SJSA1 (cell line): ENCODE measurements around the gene AQP1. TPM values are rescaled to one million over a fixed set of nuclear protein-coding genes. Genes with fewer than 3 reads are reported as not detected.
A peak's percentile ranks its signal among the peaks of the same experiment; 100 is the strongest.

Experiments used
- DNase-seq, 2 experiments: peaks; one replicate each; pipeline ENCODE4 v3.0.0-alpha.2; 2015 to 2020; ENCODE audit warnings: low spot score in 2 of 2, low read depth in 1 of 2
- H3K27ac ChIP-seq: fragments of 250-450 bp; sonication (Bioruptor Pico); 2 replicates; pipeline ENCODE4 v1.5.1; 2020; ENCODE audit warnings: mild to moderate bottlenecking, moderate library complexity
- H3K27me3 ChIP-seq: fragments of 250-450 bp; sonication (Bioruptor Pico); replicated peaks from 2 replicates; pipeline ENCODE4 v1.5.1; 2020; ENCODE audit warnings: mild to moderate bottlenecking, moderate library complexity
- H3K36me3 ChIP-seq: fragments of 250-450 bp; sonication (Bioruptor Pico); 2 replicates; pipeline ENCODE4 v1.5.1; 2020; ENCODE audit warnings: mild to moderate bottlenecking
- H3K4me1 ChIP-seq: fragments of 250-450 bp; sonication (Bioruptor Pico); replicated peaks from 2 replicates; pipeline ENCODE4 v1.6.1; 2021; ENCODE audit warnings: mild to moderate bottlenecking
- H3K4me3 ChIP-seq: fragments of 250-450 bp; sonication (Bioruptor Pico); 2 replicates; pipeline ENCODE4 v1.5.1; 2020; ENCODE audit warnings: mild to moderate bottlenecking
- H3K9me3 ChIP-seq: fragments of 250-450 bp; sonication (Bioruptor Pico); replicated peaks from 2 replicates; pipeline ENCODE4 v1.5.1; 2020; ENCODE audit warnings: mild to moderate bottlenecking
- total RNA-seq: library from RNA; depleted of rRNA; stranded (reverse); fragments of >200 nt; shearing (Covaris generic); gene quantifications from 2 replicates; pipeline ENCODE4 v1.2.3, GENCODE V29; 2014

The AQP1 gene
- total RNA-seq, 1 experiment from 2014 or later = 0.18 TPM

- Histone ChIP-seq H3K27ac (no peak overlapping the region), H3K27me3 (no peaks in the 10 kb centered on the region), H3K9me3 (no peaks in the 10 kb centered on the region), H3K4me1 (peaks cover 14% of the 10 kb centered on the region), H3K36me3 (no peaks in the 10 kb centered on the region), H3K4me3 (no peak overlapping the region)
- DNase-seq = peak in 1 of 2 experiments; percentile 35
These were observed 12.2 kb downstream of the AQP1 start for GRCh38 chr7:30923774-30924413.

GRCh38 chr7:30924624-30925023 lies 13.0 kb downstream of the AQP1 start:
- peak in 1 of 2 experiments; percentile 12 for DNase-seq
- H3K27me3 ChIP-seq = no peaks in the 10 kb centered on the region
- H3K4me3 ChIP-seq = no peak overlapping the region
- peaks cover 14% of the 10 kb centered on the region for H3K4me1 ChIP-seq
- no peak overlapping the region for H3K27ac ChIP-seq
- H3K36me3 ChIP-seq = no peaks in the 10 kb centered on the region
- H3K9me3 ChIP-seq = no peaks in the 10 kb centered on the region

- peak in 1 of 2 experiments; percentile 23 for DNase-seq
- Histone ChIP-seq H3K9me3 (no peaks in the 10 kb centered on the region), H3K36me3 (no peaks in the 10 kb centered on the region), H3K4me3 (no peak overlapping the region), H3K4me1 (peaks cover 14% of the 10 kb centered on the region), H3K27me3 (no peaks in the 10 kb centered on the region), H3K27ac (no peak overlapping the region)
These were observed 13.5 kb downstream of the AQP1 start for GRCh38 chr7:30925117-30925516.

- Histone ChIP-seq H3K27me3 (no peaks in the 10 kb centered on the region), H3K4me3 (no peak overlapping the region), H3K27ac (no peak overlapping the region), H3K9me3 (no peaks in the 10 kb centered on the region), H3K36me3 (no peaks in the 10 kb centered on the region), H3K4me1 (peaks cover 9% of the 10 kb centered on the region)
- peak in 1 of 2 experiments; percentile 28 for DNase-seq
These were observed 14.3 kb downstream of the AQP1 start for GRCh38 chr7:30925913-30926312.

GRCh38 chr7:30926313-30926712 lies 14.7 kb downstream of the AQP1 start:
- no peaks in the 10 kb centered on the region for H3K36me3 ChIP-seq
- peaks cover 5% of the 10 kb centered on the region for H3K4me1 ChIP-seq
- peak in 1 of 2 experiments; percentile 35 for DNase-seq
- H3K4me3 ChIP-seq = no peak overlapping the region
- no peak overlapping the region for H3K27ac ChIP-seq
- H3K27me3 ChIP-seq = no peaks in the 10 kb centered on the region
- H3K9me3 ChIP-seq = no peaks in the 10 kb centered on the region

GRCh38 chr7:30927040-30927439 lies 15.4 kb downstream of the AQP1 start:
- DNase-seq = peak in 1 of 2 experiments; percentile 30
- Histone ChIP-seq H3K4me3 (no peak overlapping the region), H3K9me3 (no peaks in the 10 kb centered on the region), H3K4me1 (no peaks in the 10 kb centered on the region), H3K36me3 (no peaks in the 10 kb centered on the region), H3K27me3 (no peaks in the 10 kb centered on the region), H3K27ac (no peak overlapping the region)

GRCh38 chr7:30927559-30927958 lies 15.9 kb downstream of the AQP1 start:
- no peaks in the 10 kb centered on the region for H3K9me3 ChIP-seq
- no peak overlapping the region for H3K4me3 ChIP-seq
- no peaks in the 10 kb centered on the region for H3K4me1 ChIP-seq
- H3K27ac ChIP-seq = no peak overlapping the region
- no peak for DNase-seq
- no peaks in the 10 kb centered on the region for H3K36me3 ChIP-seq
- no peaks in the 10 kb centered on the region for H3K27me3 ChIP-seq

GRCh38 chr7:30928254-30928872 lies 16.7 kb downstream of the AQP1 start:
- Histone ChIP-seq H3K4me3 (no peak overlapping the region), H3K9me3 (no peaks in the 10 kb centered on the region), H3K27ac (no peak overlapping the region), H3K36me3 (no peaks in the 10 kb centered on the region), H3K4me1 (no peaks in the 10 kb centered on the region), H3K27me3 (no peaks in the 10 kb centered on the region)
- DNase-seq = no peak

- no peaks in the 10 kb centered on the region for H3K4me1 ChIP-seq
- no peak overlapping the region for H3K27ac ChIP-seq
- no peak overlapping the region for H3K4me3 ChIP-seq
- DNase-seq = peak in 1 of 2 experiments; percentile 22
- H3K36me3 ChIP-seq = no peaks in the 10 kb centered on the region
- H3K9me3 ChIP-seq = no peaks in the 10 kb centered on the region
- no peaks in the 10 kb centered on the region for H3K27me3 ChIP-seq
These were observed 18.0 kb downstream of the AQP1 start for GRCh38 chr7:30929686-30930085.

GRCh38 chr7:30930621-30931020 lies 19.0 kb downstream of the AQP1 start:
- Histone ChIP-seq H3K27me3 (no peaks in the 10 kb centered on the region), H3K4me1 (no peaks in the 10 kb centered on the region), H3K4me3 (no peak overlapping the region), H3K9me3 (no peaks in the 10 kb centered on the region), H3K36me3 (no peaks in the 10 kb centered on the region), H3K27ac (no peak overlapping the region)
- no peak for DNase-seq

- no peaks in the 10 kb centered on the region for H3K27me3 ChIP-seq
- peak in 1 of 2 experiments; percentile 22 for DNase-seq
- H3K27ac ChIP-seq = no peak overlapping the region
- H3K4me3 ChIP-seq = no peak overlapping the region
- no peaks in the 10 kb centered on the region for H3K9me3 ChIP-seq
- H3K36me3 ChIP-seq = no peaks in the 10 kb centered on the region
- H3K4me1 ChIP-seq = no peaks in the 10 kb centered on the region
These were observed 19.7 kb downstream of the AQP1 start for GRCh38 chr7:30931161-30931928.

GRCh38 chr7:30931929-30932540 lies 20.4 kb downstream of the AQP1 start:
- H3K27me3 ChIP-seq = no peaks in the 10 kb centered on the region
- H3K9me3 ChIP-seq = no peaks in the 10 kb centered on the region
- no peaks in the 10 kb centered on the region for H3K36me3 ChIP-seq
- H3K27ac ChIP-seq = no peak overlapping the region
- H3K4me3 ChIP-seq = no peak overlapping the region
- H3K4me1 ChIP-seq = no peaks in the 10 kb centered on the region
- DNase-seq = peak in 1 of 2 experiments; percentile 27

GRCh38 chr7:30932562-30932961 lies 20.9 kb downstream of the AQP1 start:
- no peaks in the 10 kb centered on the region for H3K27me3 ChIP-seq
- no peak overlapping the region for H3K4me3 ChIP-seq
- H3K9me3 ChIP-seq = no peaks in the 10 kb centered on the region
- H3K36me3 ChIP-seq = no peaks in the 10 kb centered on the region
- no peak overlapping the region for H3K27ac ChIP-seq
- peak in 1 of 2 experiments; percentile 22 for DNase-seq
- no peaks in the 10 kb centered on the region for H3K4me1 ChIP-seq
